Natural killer cell (primary cell): ENCODE data around the gene MRPL28. TPM values are rescaled to one million over a fixed set of nuclear protein-coding genes. Genes with fewer than 3 reads are reported as not detected.
A peak's percentile ranks its signal among the peaks of the same experiment; 100 is the strongest.

Experiments used
- ATAC-seq, 3 donors: fragments of 150-1000 bp in 2 of 3; fragments of 200-7000 bp in 1 of 3; cut with Tn5 transposase; 1 replicate in 1 of 3; 2 replicates in 2 of 3; pipeline ENCODE4 v1.10.0; 2021; ENCODE audit warnings: mild to moderate bottlenecking in 2 of 3, moderate library complexity in 2 of 3
- DNase-seq, 2 donors: peaks; one replicate each; pipeline versions ENCODE4 v3.0.0 to v3.0.0-alpha.2; 2013 to 2021; ENCODE audit warnings: mixed read lengths in 1 of 2
- H3K27ac ChIP-seq: one replicate; pipeline ENCODE4 v1.5.1; 2013; ENCODE audit warnings: mild to moderate bottlenecking, low read length
- H3K27me3 ChIP-seq: one replicate; pipeline ENCODE4 v1.6.1; 2013; ENCODE audit warnings: low read length; ENCODE audit not compliant: control insufficient read depth, insufficient read depth
- H3K36me3 ChIP-seq: one replicate; pipeline ENCODE4 v1.6.1; 2013; ENCODE audit warnings: low read length; ENCODE audit not compliant: control insufficient read depth, insufficient read depth
- H3K4me1 ChIP-seq: one replicate; pipeline ENCODE4 v1.6.1; 2013; ENCODE audit warnings: low read length; ENCODE audit not compliant: control insufficient read depth, insufficient read depth
- H3K4me3 ChIP-seq: one replicate; pipeline ENCODE4 v1.5.1; 2013; ENCODE audit warnings: low read length
- H3K9me3 ChIP-seq: one replicate; pipeline ENCODE4 v1.6.1; 2013; ENCODE audit warnings: low read length; ENCODE audit not compliant: control insufficient read depth, insufficient read depth
- H3K27ac Mint-ChIP-seq, 2 donors: one replicate each; pipeline ENCODE4 v1.8.0; 2022; ENCODE audit warnings: mild to moderate bottlenecking in 2 of 2, mixed read lengths in 2 of 2, moderate library complexity in 1 of 2
- H3K27me3 Mint-ChIP-seq, 2 donors: one replicate each; pipeline ENCODE4 v1.8.0; 2022; ENCODE audit warnings: low read depth in 2 of 2, mixed read lengths in 2 of 2
- H3K36me3 Mint-ChIP-seq: one replicate; pipeline ENCODE4 v1.8.0; 2022; ENCODE audit warnings: mixed read lengths
- H3K4me1 Mint-ChIP-seq, 2 donors: one replicate each; pipeline ENCODE4 v1.8.0; 2022; ENCODE audit warnings: mixed read lengths in 2 of 2
- H3K4me3 Mint-ChIP-seq: one replicate; pipeline ENCODE4 v1.8.0; 2022; ENCODE audit warnings: mild to moderate bottlenecking, moderate library complexity, mixed read lengths
- H3K9me3 Mint-ChIP-seq, 2 donors: one replicate each; pipeline ENCODE4 v1.8.0; 2022; ENCODE audit warnings: mixed read lengths in 2 of 2
- CTCF ChIP-seq: fragments of 200-600 bp; IDR thresholded peaks from one replicate; pipeline ENCODE4 v1.8.0; 2022; ENCODE audit warnings: antibody characterized with exemption
- WGBS: methylation state at CpG from one replicate; pipeline ENCODE4 v1.1.7; 2013; ENCODE audit warnings: missing lambda C conversion rate; ENCODE audit not compliant: insufficient coverage; 5-methylcytosine and 5-hydroxymethylcytosine counted together
- intact Hi-C: fragments of 100-400 bp; cut with micrococcal nuclease; formaldehyde crosslinking; loops from one replicate; pipeline ENCODE4 v1.14.2; 2022
- total RNA-seq, 4 donors: library from RNA; stranded (reverse); fragments of 120-200 nt in 1 of 4; gene quantifications; one replicate each; pipeline versions ENCODE4 v1.2.3 to v1.2.4, GENCODE V29; 2013 to 2022

Gene MRPL28
- total RNA-seq, 3 donors from 2014 or later (not counting 1 experiment from before 2014, with no cell fraction given) = 33.9 to 38.9 (median 37.5) TPM

- intact Hi-C loops = no loop called here
- Histone ChIP-seq H3K27me3 (no peaks in the 10 kb centered on the region), H3K36me3 (peaks cover 43% of the 10 kb centered on the region), H3K27ac (no peak overlapping the region), H3K9me3 (no peaks in the 10 kb centered on the region), H3K4me3 (no peak overlapping the region), H3K4me1 (peaks cover 19% of the 10 kb centered on the region)
- ATAC-seq = no peak
- Mint-ChIP-seq H3K36me3 (no peaks in the 10 kb centered on the region), H3K27ac (no peak overlapping the region), H3K4me3 (no peak overlapping the region), H3K27me3 (no peaks in the 10 kb centered on the region), H3K9me3 (no peaks in the 10 kb centered on the region), H3K4me1 (peaks cover 0 to 17% of the 10 kb centered on the region in 2 donors)
- no peak for TF ChIP-seq CTCF
- no peak for DNase-seq
- WGBS = 95% methylated on average over 19 of the region's 19 CpGs
Observed at GRCh38 chr16:372302-372983, 2.1 kb upstream of the MRPL28 start.

GRCh38 chr16:371515-372301 lies 1.4 kb upstream of the MRPL28 start:
- H3K9me3 Mint-ChIP-seq = no peaks in the 10 kb centered on the region
- peaks cover 0 to 17% of the 10 kb centered on the region in 2 donors for H3K4me1 Mint-ChIP-seq
- no peaks in the 10 kb centered on the region for H3K27me3 Mint-ChIP-seq
- 93% methylated on average over 31 of the region's 31 CpGs for WGBS
- ATAC-seq = no peak
- no peak for DNase-seq
- H3K36me3 ChIP-seq = peaks cover 44% of the 10 kb centered on the region
- H3K27ac Mint-ChIP-seq = no peak overlapping the region
- no peak overlapping the region for H3K4me3 ChIP-seq
- no peaks in the 10 kb centered on the region for H3K9me3 ChIP-seq
- no peaks in the 10 kb centered on the region for H3K27me3 ChIP-seq
- intact Hi-C loops = no loop called here
- H3K4me3 Mint-ChIP-seq = peak overlapping the region; percentile 55
- H3K27ac ChIP-seq = no peak overlapping the region
- peaks cover 19% of the 10 kb centered on the region for H3K4me1 ChIP-seq
- H3K36me3 Mint-ChIP-seq = no peaks in the 10 kb centered on the region
- no peak for TF ChIP-seq CTCF

GRCh38 chr16:370979-371514 lies 709 bp upstream of the MRPL28 start:
- H3K36me3 Mint-ChIP-seq = no peaks in the 10 kb centered on the region

More at GRCh38 chr16:370979-371514, 709 bp upstream of the MRPL28 start:
- peaks cover 39% of the 10 kb centered on the region for H3K36me3 ChIP-seq
- no peak for DNase-seq
- 71% methylated on average over 10 of the region's 10 CpGs for WGBS
- Mint-ChIP-seq H3K27me3 (no peaks in the 10 kb centered on the region), H3K4me3 (peak overlapping the region; percentile 89), H3K9me3 (no peaks in the 10 kb centered on the region), H3K27ac (peak overlapping the region; percentile 85 to 96), H3K4me1 (peaks cover 0 to 17% of the 10 kb centered on the region in 2 donors)
- intact Hi-C loops = no loop called here
- no peak for ATAC-seq
- no peaks in the 10 kb centered on the region for H3K9me3 ChIP-seq
- no peaks in the 10 kb centered on the region for H3K27me3 ChIP-seq
- H3K27ac ChIP-seq = peak overlapping the region; percentile 60
- H3K4me1 ChIP-seq = peaks cover 19% of the 10 kb centered on the region
- TF ChIP-seq CTCF = no peak
- H3K4me3 ChIP-seq = peak overlapping the region; percentile 11
